ENCODE data around the gene RNF135.

RNF135 gene

DNA sequence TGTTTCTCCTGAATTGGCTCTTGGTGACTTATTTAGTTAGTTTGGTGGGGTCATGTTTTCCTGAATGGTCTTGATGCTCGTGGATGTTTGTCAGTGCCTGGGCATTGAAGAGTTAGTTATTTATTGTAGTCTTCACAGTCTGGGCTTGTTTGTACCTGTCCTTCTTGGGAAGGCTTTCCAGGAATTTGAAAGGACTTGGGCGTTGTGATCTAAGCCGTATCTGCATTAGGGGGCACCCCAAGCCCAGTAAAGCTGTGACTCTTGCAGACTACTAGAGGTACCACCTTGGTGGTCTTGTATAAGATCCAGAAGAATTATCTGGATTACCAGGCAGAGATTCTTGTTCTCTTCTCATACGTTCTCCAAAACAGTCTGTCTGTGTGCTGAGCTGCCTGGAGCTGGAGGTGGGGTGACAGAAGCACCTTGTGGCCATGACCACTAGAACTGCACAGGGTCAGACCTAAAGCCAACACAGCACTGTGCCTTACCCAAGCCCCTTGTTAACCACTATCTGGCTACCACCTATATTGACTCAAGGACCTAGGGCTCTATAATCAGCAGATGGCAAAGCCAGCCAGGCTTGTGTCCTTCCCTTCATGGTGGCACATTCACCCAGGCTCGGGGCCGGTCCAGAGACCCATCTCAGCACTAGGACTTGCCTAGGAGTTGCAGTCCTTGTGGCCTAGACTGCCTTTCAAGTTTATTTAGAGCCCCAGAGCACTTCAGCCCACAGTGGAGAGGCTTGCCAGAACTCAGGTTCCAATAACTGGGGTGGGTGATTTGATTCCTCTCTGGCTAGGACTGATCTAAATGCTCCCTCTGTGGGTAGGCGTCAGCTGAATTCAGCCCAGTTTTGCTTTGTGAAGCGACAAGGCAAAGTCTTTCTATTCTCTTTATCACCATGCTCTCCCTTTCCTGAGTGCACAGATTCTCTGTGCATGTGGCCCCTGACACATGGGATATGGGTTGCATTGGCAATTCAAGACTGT is 11.0 kb downstream of the RNF135 start:
- no peak overlapping the region for H2BK15ac ChIP-seq (ENCODE audit: low read depth, poor library complexity, severe bottlenecking)
- H3K27me3 ChIP-seq (ENCODE audit: control insufficient read depth in 1 of 2, insufficient read depth in 1 of 2, low read length in 2 of 2) = no peaks in the 10 kb centered on the region
- H2BK120ac ChIP-seq (ENCODE audit: low read depth, low read length) = no peak overlapping the region
- no peak overlapping the region for H3K4ac ChIP-seq (ENCODE audit: low read depth in 1 of 2, low read length in 2 of 2)
- H4K91ac ChIP-seq (ENCODE audit: low read length) = no peak overlapping the region
- H3K36me3 ChIP-seq (ENCODE audit: control insufficient read depth in 1 of 2, insufficient read depth in 2 of 2, low read depth in 1 of 2, low read length in 2 of 2) = peaks cover 3 to 24% of the 10 kb centered on the region in 2 experiments
- peaks cover 4% of the 10 kb centered on the region for H3K79me1 ChIP-seq (replicated peaks; ENCODE audit: low read length, poor library complexity, severe bottlenecking)
- no peak overlapping the region for H3K4me3 ChIP-seq (ENCODE audit: insufficient read depth in 1 of 2, low read depth in 1 of 2, low read length in 2 of 2)
- DNase-seq = no peak
- H2BK12ac ChIP-seq (ENCODE audit: low read length in 2 of 2) = no peak overlapping the region
- H3K9me3 ChIP-seq (ENCODE audit: control insufficient read depth, low read length) = no peaks in the 10 kb centered on the region
- no peak overlapping the region for H3K4me2 ChIP-seq (ENCODE audit: low read length, poor library complexity, severe bottlenecking)
- no peak overlapping the region for H3K18ac ChIP-seq (ENCODE audit: low read depth in 1 of 2, low read length in 2 of 2)
- no peak overlapping the region for H2BK5ac ChIP-seq (ENCODE audit: low read depth, low read length, poor library complexity, severe bottlenecking)
- H3K27ac ChIP-seq (ENCODE audit: low read length, poor library complexity, severe bottlenecking) = no peak overlapping the region
- WGBS = 84% methylated on average over 8 of the region's 8 CpGs
- H4K8ac ChIP-seq (ENCODE audit: low read length) = no peak overlapping the region
- no peaks in the 10 kb centered on the region for H3K4me1 ChIP-seq (ENCODE audit: control insufficient read depth, insufficient read depth, low read depth, low read length)
- no peak overlapping the region for H3K23ac ChIP-seq (ENCODE audit: low read length in 2 of 2)
- H3K14ac ChIP-seq (ENCODE audit: low read length in 2 of 2) = no peak overlapping the region
- no peak overlapping the region for H3K9ac ChIP-seq (ENCODE audit: low read length)
- no peak overlapping the region for H2AFZ ChIP-seq (ENCODE audit: low read depth, low read length)
- H2AK5ac ChIP-seq (ENCODE audit: low read length, severe bottlenecking) = no peak overlapping the region

DNA sequence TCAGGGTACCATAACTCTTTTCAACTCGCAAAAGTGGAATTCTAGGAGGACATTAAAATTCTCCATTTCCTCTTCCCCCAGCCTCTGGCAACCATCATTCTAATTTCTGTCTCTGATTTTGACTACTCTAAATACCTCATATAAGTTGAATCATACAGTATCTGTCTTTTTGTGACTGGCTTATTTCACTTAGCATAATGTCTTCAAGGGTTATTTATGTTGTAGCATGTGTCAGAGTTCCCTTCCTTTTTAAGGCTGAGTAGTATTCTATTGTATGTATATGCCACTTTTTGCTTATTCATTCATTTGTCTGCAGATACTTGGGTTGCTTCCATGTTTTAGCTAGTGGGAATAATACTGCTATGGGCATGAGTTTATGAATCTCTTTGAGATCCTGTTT is 12.0 kb downstream of the RNF135 start:
- Histone ChIP-seq H3K27ac (ENCODE audit: low read length, poor library complexity, severe bottlenecking) (no peak overlapping the region), H2BK12ac (ENCODE audit: low read length in 2 of 2) (no peak overlapping the region), H2BK15ac (ENCODE audit: low read depth, poor library complexity, severe bottlenecking) (no peak overlapping the region), H2BK120ac (ENCODE audit: low read depth, low read length) (no peak overlapping the region), H3K14ac (ENCODE audit: low read length in 2 of 2) (no peak overlapping the region), H4K8ac (ENCODE audit: low read length) (no peak overlapping the region), H3K4me3 (ENCODE audit: insufficient read depth in 1 of 2, low read depth in 1 of 2, low read length in 2 of 2) (no peak overlapping the region), H2BK5ac (ENCODE audit: low read depth, low read length, poor library complexity, severe bottlenecking) (no peak overlapping the region), H3K4me2 (ENCODE audit: low read length, poor library complexity, severe bottlenecking) (no peak overlapping the region), H3K9ac (ENCODE audit: low read length) (no peak overlapping the region), H3K23ac (ENCODE audit: low read length in 2 of 2) (no peak overlapping the region), H3K27me3 (ENCODE audit: control insufficient read depth in 1 of 2, insufficient read depth in 1 of 2, low read length in 2 of 2) (no peaks in the 10 kb centered on the region), H3K36me3 (ENCODE audit: control insufficient read depth in 1 of 2, insufficient read depth in 2 of 2, low read depth in 1 of 2, low read length in 2 of 2) (peaks cover 3 to 33% of the 10 kb centered on the region in 2 experiments), H3K79me1 (replicated peaks; ENCODE audit: low read length, poor library complexity, severe bottlenecking) (peaks cover 4% of the 10 kb centered on the region), H3K4me1 (ENCODE audit: control insufficient read depth, insufficient read depth, low read depth, low read length) (no peaks in the 10 kb centered on the region), H2AFZ (ENCODE audit: low read depth, low read length) (no peak overlapping the region), H3K9me3 (ENCODE audit: control insufficient read depth, low read length) (no peaks in the 10 kb centered on the region), H3K18ac (ENCODE audit: low read depth in 1 of 2, low read length in 2 of 2) (no peak overlapping the region), H3K4ac (ENCODE audit: low read depth in 1 of 2, low read length in 2 of 2) (no peak overlapping the region), H4K91ac (ENCODE audit: low read length) (no peak overlapping the region), H2AK5ac (ENCODE audit: low read length, severe bottlenecking) (no peak overlapping the region)
- DNase-seq = no peak
- WGBS = 95% methylated on average over 1 of the region's 1 CpG

DNA sequence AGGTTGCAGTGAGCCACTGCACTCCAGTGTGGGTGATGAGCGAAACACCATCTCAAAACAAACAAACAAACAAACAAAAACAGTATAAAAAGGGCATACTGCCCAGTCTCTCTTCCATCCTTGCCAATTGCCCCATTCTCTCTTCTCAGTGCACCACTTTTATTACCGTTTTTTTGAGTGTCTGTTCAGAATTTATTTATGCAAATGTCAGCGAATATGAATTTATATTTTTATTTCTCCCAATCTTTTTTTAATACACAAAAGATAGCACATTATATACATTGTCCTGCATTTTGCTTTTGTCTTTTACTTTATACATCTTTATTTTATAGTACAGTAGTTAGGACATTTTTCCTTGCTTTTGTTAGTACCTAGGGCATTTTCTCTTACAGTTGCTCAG is 19.6 kb downstream of the RNF135 start:
- H3K18ac ChIP-seq (ENCODE audit: low read depth in 1 of 2, low read length in 2 of 2) = no peak overlapping the region
- peaks cover 3% of the 10 kb centered on the region for H3K79me1 ChIP-seq (replicated peaks; ENCODE audit: low read length, poor library complexity, severe bottlenecking)
- no peak overlapping the region for H2BK12ac ChIP-seq (ENCODE audit: low read length in 2 of 2)
- no peak overlapping the region for H3K4me2 ChIP-seq (ENCODE audit: low read length, poor library complexity, severe bottlenecking)
- H4K8ac ChIP-seq (ENCODE audit: low read length) = no peak overlapping the region
- no peak for DNase-seq
- 100% methylated on average over 1 of the region's 3 CpGs for WGBS
- H3K36me3 ChIP-seq (ENCODE audit: control insufficient read depth in 1 of 2, insufficient read depth in 2 of 2, low read depth in 1 of 2, low read length in 2 of 2) = peaks cover 7 to 62% of the 10 kb centered on the region in 2 experiments
- no peak overlapping the region for H3K27ac ChIP-seq (ENCODE audit: low read length, poor library complexity, severe bottlenecking)
- H2AFZ ChIP-seq (ENCODE audit: low read depth, low read length) = no peak overlapping the region
- H3K9ac ChIP-seq (ENCODE audit: low read length) = no peak overlapping the region
- peaks cover 1% of the 10 kb centered on the region for H3K4me1 ChIP-seq (ENCODE audit: control insufficient read depth, insufficient read depth, low read depth, low read length)
- H2AK5ac ChIP-seq (ENCODE audit: low read length, severe bottlenecking) = no peak overlapping the region
- no peak overlapping the region for H3K4ac ChIP-seq (ENCODE audit: low read depth in 1 of 2, low read length in 2 of 2)
- H3K14ac ChIP-seq (ENCODE audit: low read length in 2 of 2) = no peak overlapping the region
- H2BK15ac ChIP-seq (ENCODE audit: low read depth, poor library complexity, severe bottlenecking) = no peak overlapping the region
- no peaks in the 10 kb centered on the region for H3K27me3 ChIP-seq (ENCODE audit: control insufficient read depth in 1 of 2, insufficient read depth in 1 of 2, low read length in 2 of 2)
- no peaks in the 10 kb centered on the region for H3K9me3 ChIP-seq (ENCODE audit: control insufficient read depth, low read length)
- no peak overlapping the region for H3K4me3 ChIP-seq (ENCODE audit: insufficient read depth in 1 of 2, low read depth in 1 of 2, low read length in 2 of 2)
- H2BK5ac ChIP-seq (ENCODE audit: low read depth, low read length, poor library complexity, severe bottlenecking) = no peak overlapping the region
- no peak overlapping the region for H4K91ac ChIP-seq (ENCODE audit: low read length)
- no peak overlapping the region for H3K23ac ChIP-seq (ENCODE audit: low read length in 2 of 2)
- H2BK120ac ChIP-seq (ENCODE audit: low read depth, low read length) = no peak overlapping the region

DNA sequence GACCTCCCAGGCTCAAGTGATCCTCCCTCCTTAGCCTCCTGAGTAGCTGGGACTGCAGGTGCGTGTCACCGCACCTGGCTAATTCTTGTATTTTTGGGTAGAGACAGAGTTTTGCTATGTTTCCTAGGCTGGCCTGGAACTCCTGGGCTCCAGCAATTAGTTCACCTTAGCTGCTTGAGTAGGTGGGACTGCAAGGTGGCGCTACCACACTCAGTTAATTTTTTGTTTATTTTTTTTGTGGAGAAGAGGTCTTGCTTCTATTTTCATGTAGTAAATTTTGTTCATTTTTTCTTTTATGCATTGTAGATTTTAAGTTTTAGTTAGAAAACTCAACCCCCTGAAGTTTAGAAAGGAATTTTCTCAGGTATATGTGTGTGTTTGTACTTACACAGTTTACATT is 21.7 kb downstream of the RNF135 start:
- peaks cover 3% of the 10 kb centered on the region for H3K4me1 ChIP-seq (ENCODE audit: control insufficient read depth, insufficient read depth, low read depth, low read length)
- no peak for DNase-seq
- no peak overlapping the region for H3K4me2 ChIP-seq (ENCODE audit: low read length, poor library complexity, severe bottlenecking)
- H3K36me3 ChIP-seq (ENCODE audit: control insufficient read depth in 1 of 2, insufficient read depth in 2 of 2, low read depth in 1 of 2, low read length in 2 of 2) = peaks cover 8 to 56% of the 10 kb centered on the region in 2 experiments
- no peak overlapping the region for H3K4me3 ChIP-seq (ENCODE audit: insufficient read depth in 1 of 2, low read depth in 1 of 2, low read length in 2 of 2)
- H3K79me1 ChIP-seq (replicated peaks; ENCODE audit: low read length, poor library complexity, severe bottlenecking) = peaks cover 3% of the 10 kb centered on the region
- no peaks in the 10 kb centered on the region for H3K9me3 ChIP-seq (ENCODE audit: control insufficient read depth, low read length)
- H3K27me3 ChIP-seq (ENCODE audit: control insufficient read depth in 1 of 2, insufficient read depth in 1 of 2, low read length in 2 of 2) = no peaks in the 10 kb centered on the region
- H4K91ac ChIP-seq (ENCODE audit: low read length) = no peak overlapping the region
- no peak overlapping the region for H4K8ac ChIP-seq (ENCODE audit: low read length)
- H3K27ac ChIP-seq (ENCODE audit: low read length, poor library complexity, severe bottlenecking) = no peak overlapping the region
- WGBS = 100% methylated on average over 3 of the region's 3 CpGs
- H2BK5ac ChIP-seq (ENCODE audit: low read depth, low read length, poor library complexity, severe bottlenecking) = no peak overlapping the region
- H3K9ac ChIP-seq (ENCODE audit: low read length) = no peak overlapping the region
- H3K14ac ChIP-seq (ENCODE audit: low read length in 2 of 2) = no peak overlapping the region
- no peak overlapping the region for H2BK12ac ChIP-seq (ENCODE audit: low read length in 2 of 2)
- H3K18ac ChIP-seq (ENCODE audit: low read depth in 1 of 2, low read length in 2 of 2) = no peak overlapping the region
- H3K4ac ChIP-seq (ENCODE audit: low read depth in 1 of 2, low read length in 2 of 2) = no peak overlapping the region
- H2BK120ac ChIP-seq (ENCODE audit: low read depth, low read length) = no peak overlapping the region
- no peak overlapping the region for H3K23ac ChIP-seq (ENCODE audit: low read length in 2 of 2)
- no peak overlapping the region for H2AK5ac ChIP-seq (ENCODE audit: low read length, severe bottlenecking)
- H2AFZ ChIP-seq (ENCODE audit: low read depth, low read length) = no peak overlapping the region
- H2BK15ac ChIP-seq (ENCODE audit: low read depth, poor library complexity, severe bottlenecking) = no peak overlapping the region

Data from mesenchymal stem cell (in vitro differentiated cells and primary cell).